Activated naive CD4-positive, alpha-beta T cell treated with anti-CD3 and anti-CD28 coated beads, Interleukin-2, amount 10 ng/mL, durations not matched to agents 7 days and 5 days (primary cell): Measurements from ENCODE around the gene CEP170B.
"Not testable (repeated sequence)": the region's sequence is repeated elsewhere in the genome, so short reads cannot be mapped to it uniquely, and the experiment has no call there.

Source experiments
- CTCF ChIA-PET: fragments of 350-600 bp; sonication (Branson Sonifier 250); formaldehyde crosslinking; loops from one replicate; lab custom pipeline; 2021; ENCODE audit warnings: antibody characterized with exemption; lab: Charles Lee
- DNase-seq: peaks from one replicate; pipeline ENCODE4 v3.0.0-alpha.2; 2020
- H3K27ac Mint-ChIP-seq: one replicate; pipeline ENCODE4 v1.8.0; 2021; ENCODE audit warnings: mild to moderate bottlenecking, moderate library complexity, mixed read lengths
- H3K27me3 Mint-ChIP-seq: one replicate; pipeline ENCODE4 v1.8.0; 2021; ENCODE audit warnings: mild to moderate bottlenecking, mixed read lengths
- H3K36me3 Mint-ChIP-seq: one replicate; pipeline ENCODE4 v1.8.0; 2021; ENCODE audit warnings: mixed read lengths
- H3K4me1 Mint-ChIP-seq: one replicate; pipeline ENCODE4 v1.8.0; 2021; ENCODE audit warnings: mixed read lengths
- H3K4me3 Mint-ChIP-seq: one replicate; pipeline ENCODE4 v1.8.0; 2021; ENCODE audit warnings: mild to moderate bottlenecking, moderate library complexity, mixed read lengths
- H3K9me3 Mint-ChIP-seq: one replicate; pipeline ENCODE4 v1.8.0; 2021; ENCODE audit warnings: mixed read lengths

Gene CEP170B

GRCh38 chr14:104884381-104884780, 19.3 kb downstream of the CEP170B start:
- CTCF ChIA-PET, H3K36me3 Mint-ChIP-seq, H3K27me3 Mint-ChIP-seq, H3K27ac Mint-ChIP-seq, H3K9me3 Mint-ChIP-seq, H3K4me1 Mint-ChIP-seq, H3K4me3 Mint-ChIP-seq: not testable (repeated sequence)
- peak; percentile 17 for DNase-seq

GRCh38 chr14:104885031-104885972, 20.2 kb downstream of the CEP170B start:
- Mint-ChIP-seq H3K27ac (no peak overlapping the region), H3K27me3 (no peaks in the 10 kb centered on the region), H3K36me3 (no peaks in the 10 kb centered on the region), H3K9me3 (no peaks in the 10 kb centered on the region), H3K4me3 (no peak overlapping the region), H3K4me1 (no peaks in the 10 kb centered on the region)
- CTCF ChIA-PET, result no interaction called here
- DNase-seq, result peak; percentile 20

GRCh38 chr14:104885973-104886689, 21.1 kb downstream of the CEP170B start:
- Mint-ChIP-seq H3K27me3 (no peaks in the 10 kb centered on the region), H3K36me3 (no peaks in the 10 kb centered on the region), H3K4me1 (no peaks in the 10 kb centered on the region), H3K4me3 (no peak overlapping the region), H3K9me3 (no peaks in the 10 kb centered on the region), H3K27ac (no peak overlapping the region)
- CTCF ChIA-PET, result no interaction called here
- DNase-seq, result no peak

GRCh38 chr14:104886690-104887622, 21.9 kb downstream of the CEP170B start:
- no peaks in the 10 kb centered on the region for H3K36me3 Mint-ChIP-seq
- no peaks in the 10 kb centered on the region for H3K27me3 Mint-ChIP-seq
- CTCF ChIA-PET, result no interaction called here

GRCh38 chr14:104887623-104888488, 22.8 kb downstream of the CEP170B start:
- Mint-ChIP-seq H3K27me3 (no peaks in the 10 kb centered on the region), H3K4me3 (no peak overlapping the region), H3K27ac (no peak overlapping the region), H3K9me3 (no peaks in the 10 kb centered on the region), H3K36me3 (no peaks in the 10 kb centered on the region), H3K4me1 (no peaks in the 10 kb centered on the region)
- no peak for DNase-seq
- CTCF ChIA-PET, result no interaction called here

More at GRCh38 chr14:104886690-104887622, 21.9 kb downstream of the CEP170B start:
- no peaks in the 10 kb centered on the region for H3K9me3 Mint-ChIP-seq
- H3K27ac Mint-ChIP-seq, result no peak overlapping the region
- H3K4me1 Mint-ChIP-seq, result no peaks in the 10 kb centered on the region
- peak; percentile 18 for DNase-seq
- no peak overlapping the region for H3K4me3 Mint-ChIP-seq

GRCh38 chr14:104888489-104889374, 23.7 kb downstream of the CEP170B start:
- DNase-seq, result peak; percentile 17
- Mint-ChIP-seq H3K36me3 (no peaks in the 10 kb centered on the region), H3K4me1 (no peaks in the 10 kb centered on the region), H3K9me3 (no peaks in the 10 kb centered on the region), H3K27me3 (no peaks in the 10 kb centered on the region), H3K4me3 (no peak overlapping the region), H3K27ac (no peak overlapping the region)
- CTCF ChIA-PET, result no interaction called here

- CTCF ChIA-PET, result no interaction called here
- H3K4me1 Mint-ChIP-seq, result no peaks in the 10 kb centered on the region
- no peak overlapping the region for H3K27ac Mint-ChIP-seq
- H3K9me3 Mint-ChIP-seq, result no peaks in the 10 kb centered on the region
- no peaks in the 10 kb centered on the region for H3K36me3 Mint-ChIP-seq
- H3K4me3 Mint-ChIP-seq, result no peak overlapping the region
- H3K27me3 Mint-ChIP-seq, result no peaks in the 10 kb centered on the region
- DNase-seq, result no peak
These were observed 24.3 kb downstream of the CEP170B start for GRCh38 chr14:104889375-104889757.

GRCh38 chr14:104890292-104890691, 25.2 kb downstream of the CEP170B start:
- DNase-seq, H3K4me3 Mint-ChIP-seq, H3K27me3 Mint-ChIP-seq, CTCF ChIA-PET, H3K27ac Mint-ChIP-seq, H3K36me3 Mint-ChIP-seq, H3K9me3 Mint-ChIP-seq, H3K4me1 Mint-ChIP-seq: not testable (repeated sequence)

- no peaks in the 10 kb centered on the region for H3K9me3 Mint-ChIP-seq
- CTCF ChIA-PET, result no interaction called here
- no peaks in the 10 kb centered on the region for H3K36me3 Mint-ChIP-seq
- H3K4me3 Mint-ChIP-seq, result no peak overlapping the region
- no peaks in the 10 kb centered on the region for H3K4me1 Mint-ChIP-seq
- H3K27ac Mint-ChIP-seq, result no peak overlapping the region
- peaks cover 3% of the 10 kb centered on the region for H3K27me3 Mint-ChIP-seq
- peak; percentile 19 for DNase-seq
These were observed 26.1 kb downstream of the CEP170B start for GRCh38 chr14:104891121-104891551.

- CTCF ChIA-PET, result no interaction called here
These were observed 26.8 kb downstream of the CEP170B start for GRCh38 chr14:104891664-104892530.

GRCh38 chr14:104892531-104893434, 27.7 kb downstream of the CEP170B start:
- DNase-seq, result no peak
- Mint-ChIP-seq H3K9me3 (no peaks in the 10 kb centered on the region), H3K4me1 (peaks cover 2% of the 10 kb centered on the region), H3K27ac (no peak overlapping the region), H3K27me3 (peaks cover 3% of the 10 kb centered on the region), H3K36me3 (no peaks in the 10 kb centered on the region), H3K4me3 (no peak overlapping the region)
- CTCF ChIA-PET, result no interaction called here

More at GRCh38 chr14:104891664-104892530, 26.8 kb downstream of the CEP170B start:
- no peak overlapping the region for H3K4me3 Mint-ChIP-seq
- no peaks in the 10 kb centered on the region for H3K9me3 Mint-ChIP-seq
- DNase-seq, result peak; percentile 18
- peaks cover 3% of the 10 kb centered on the region for H3K27me3 Mint-ChIP-seq
- no peak overlapping the region for H3K27ac Mint-ChIP-seq
- H3K4me1 Mint-ChIP-seq, result peaks cover 2% of the 10 kb centered on the region
- no peaks in the 10 kb centered on the region for H3K36me3 Mint-ChIP-seq
